Vagina (tissue), 2 donors: ENCODE measurements around the gene RBM12.

Source experiments
- CTCF ChIP-seq, 3 experiments: fragments of 450-650 bp in 2 of 3; fragments of 200-600 bp in 1 of 3; sonication (generic) in 1 of 3; IDR thresholded peaks; one replicate each; pipeline ENCODE4 v1.5.1; 2017 to 2019; ENCODE audit warnings: antibody characterized with exemption in 3 of 3, mild to moderate bottlenecking in 2 of 3, moderate library complexity in 2 of 3
- POLR2A ChIP-seq, 2 donors: fragments of 450-650 bp; IDR thresholded peaks; one replicate each; pipeline ENCODE4 v1.6.1; 2017; ENCODE audit warnings: antibody characterized with exemption in 2 of 2, mild to moderate bottlenecking in 2 of 2, moderate library complexity in 2 of 2

DNA sequence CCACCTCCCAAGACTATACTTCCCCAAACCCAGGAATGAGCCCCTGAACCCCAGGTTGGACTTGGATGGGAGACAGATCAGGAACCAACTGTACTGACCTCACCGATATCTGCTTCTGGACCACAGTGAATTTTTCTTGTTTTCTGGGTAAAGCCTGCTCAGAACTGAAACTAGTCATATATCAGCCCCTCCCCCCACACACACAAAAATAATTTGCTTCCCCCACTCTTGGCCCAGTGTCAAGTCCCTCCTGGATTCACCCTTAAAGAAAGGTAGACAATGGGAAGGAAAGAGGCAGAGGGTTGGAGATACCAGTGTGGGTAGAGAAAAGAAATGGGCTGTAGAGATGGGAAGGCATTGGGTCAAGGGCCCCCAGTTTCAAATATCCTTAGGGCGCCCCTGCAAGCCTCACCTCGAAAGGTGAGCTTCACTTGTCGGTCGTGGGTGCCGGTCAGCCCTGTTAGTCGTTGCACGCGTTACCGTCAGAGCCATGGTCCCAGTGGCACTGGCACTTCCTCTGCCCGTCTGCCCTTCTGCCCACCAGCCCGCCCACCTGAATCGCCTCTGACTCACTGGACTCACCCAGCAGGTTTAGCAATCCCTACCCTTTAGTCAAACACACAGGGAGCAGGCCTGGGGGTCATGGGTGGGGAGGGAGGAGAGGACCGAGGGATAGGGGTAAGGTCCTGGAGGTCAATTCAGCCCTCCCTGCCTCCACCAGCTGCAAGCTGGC, 57.5 kb downstream of the RBM12 start:
- TF ChIP-seq POLR2A (IDR thresholded peaks at IDR 0.05) (no peak), CTCF (IDR thresholded peaks at IDR 0.05) (no peak)
